PC-3 (cell line): ENCODE results near the gene NHERF2.

Source experiments
- EZH2 ChIP-seq: fragments of 300-600 bp; sonication (generic); IDR thresholded peaks from one replicate; pipeline ENCODE4 v1.6.1; 2017; ENCODE audit warnings: antibody characterized with exemption, mild to moderate bottlenecking, low read length; ENCODE audit not compliant: unreplicated experiment
- EZH2phosphoT487 ChIP-seq: fragments of 300-600 bp; sonication (generic); IDR thresholded peaks from 2 replicates; pipeline ENCODE4 v1.6.1; 2018; ENCODE audit warnings: mild to moderate bottlenecking, antibody characterized with exemption, low read length, borderline replicate concordance
- TF ChIP-seq, protein P1 (sequence below): fragments of 300-600 bp; sonication (generic); conservative IDR thresholded peaks from 2 replicates; pipeline ENCODE4 v1.5.1; 2017; ENCODE audit warnings: antibody characterized with exemption, low read depth, mild to moderate bottlenecking, low read length

- TF ChIP-seq, protein P1, sequence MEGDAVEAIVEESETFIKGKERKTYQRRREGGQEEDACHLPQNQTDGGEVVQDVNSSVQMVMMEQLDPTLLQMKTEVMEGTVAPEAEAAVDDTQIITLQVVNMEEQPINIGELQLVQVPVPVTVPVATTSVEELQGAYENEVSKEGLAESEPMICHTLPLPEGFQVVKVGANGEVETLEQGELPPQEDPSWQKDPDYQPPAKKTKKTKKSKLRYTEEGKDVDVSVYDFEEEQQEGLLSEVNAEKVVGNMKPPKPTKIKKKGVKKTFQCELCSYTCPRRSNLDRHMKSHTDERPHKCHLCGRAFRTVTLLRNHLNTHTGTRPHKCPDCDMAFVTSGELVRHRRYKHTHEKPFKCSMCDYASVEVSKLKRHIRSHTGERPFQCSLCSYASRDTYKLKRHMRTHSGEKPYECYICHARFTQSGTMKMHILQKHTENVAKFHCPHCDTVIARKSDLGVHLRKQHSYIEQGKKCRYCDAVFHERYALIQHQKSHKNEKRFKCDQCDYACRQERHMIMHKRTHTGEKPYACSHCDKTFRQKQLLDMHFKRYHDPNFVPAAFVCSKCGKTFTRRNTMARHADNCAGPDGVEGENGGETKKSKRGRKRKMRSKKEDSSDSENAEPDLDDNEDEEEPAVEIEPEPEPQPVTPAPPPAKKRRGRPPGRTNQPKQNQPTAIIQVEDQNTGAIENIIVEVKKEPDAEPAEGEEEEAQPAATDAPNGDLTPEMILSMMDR = no peak
- TF ChIP-seq EZH2 (no peak), EZH2phosphoT487 (no peak)
Measured at GRCh38 chr16:2075631-2076030, 48.9 kb downstream of the NHERF2 start.
